OCI-M2 (cell line): ENCODE data around the gene TAF1D.
"Not testable (repeated sequence)": the region's sequence is repeated elsewhere in the genome, so short reads cannot be mapped to it uniquely, and the experiment has no call there.

Experiments
- DNase-seq: peaks from one replicate; lab custom pipeline; 2025; ENCODE audit not compliant: unreplicated experiment; lab: John Stamatoyannopoulos, UW

The TAF1D gene, protein sequence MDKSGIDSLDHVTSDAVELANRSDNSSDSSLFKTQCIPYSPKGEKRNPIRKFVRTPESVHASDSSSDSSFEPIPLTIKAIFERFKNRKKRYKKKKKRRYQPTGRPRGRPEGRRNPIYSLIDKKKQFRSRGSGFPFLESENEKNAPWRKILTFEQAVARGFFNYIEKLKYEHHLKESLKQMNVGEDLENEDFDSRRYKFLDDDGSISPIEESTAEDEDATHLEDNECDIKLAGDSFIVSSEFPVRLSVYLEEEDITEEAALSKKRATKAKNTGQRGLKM

DNA sequence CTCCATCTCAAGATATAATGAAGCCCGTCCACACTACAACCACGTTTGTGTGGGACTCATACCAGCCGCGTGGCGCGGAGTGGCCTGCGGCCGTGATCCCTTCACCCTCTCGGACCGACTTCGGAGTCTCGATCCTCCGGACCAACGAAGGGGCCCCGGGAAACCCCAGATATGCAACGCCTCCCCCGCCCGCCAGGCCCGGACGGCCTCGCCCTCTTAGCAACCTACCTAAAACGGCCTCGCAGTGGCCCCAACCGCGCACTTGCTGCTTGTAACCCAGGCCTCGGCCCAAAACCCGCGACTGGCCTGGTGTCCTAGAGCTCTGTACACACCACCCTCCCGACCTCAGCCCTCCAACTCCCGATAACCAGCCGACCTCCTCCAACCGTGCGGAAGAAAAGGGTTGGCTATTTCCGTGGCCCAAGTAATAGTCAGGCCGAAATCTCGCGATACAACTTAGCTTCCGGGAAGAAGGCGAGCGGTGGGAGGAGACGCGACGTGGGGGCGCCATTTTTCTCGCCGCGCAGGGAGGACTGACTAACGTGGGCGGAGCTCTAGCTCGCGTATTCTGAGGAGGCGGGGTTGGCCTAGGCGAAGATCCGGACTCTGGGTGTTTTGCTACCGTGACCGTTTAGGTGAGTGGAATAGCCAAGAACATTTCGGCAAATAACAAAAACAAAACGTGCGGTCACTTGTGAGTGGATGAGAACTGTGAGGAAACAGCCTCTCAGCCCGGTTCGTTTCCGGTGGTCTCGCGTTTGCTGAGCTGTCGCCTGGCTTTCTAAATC is at the start of gene TAF1D, which contains the start of gene C11orf54:
Gene TAF1D, minus strand, starts transcription at position 402 of the 788 bp plus-strand sequence. CDS start 2,191 bp downstream, outside the sequence.
Gene C11orf54, plus strand, starts transcription at position 579 of the 788 bp plus-strand sequence. CDS start 5,722 bp downstream, outside the sequence.
- DNase-seq, result peak; percentile 79

DNA sequence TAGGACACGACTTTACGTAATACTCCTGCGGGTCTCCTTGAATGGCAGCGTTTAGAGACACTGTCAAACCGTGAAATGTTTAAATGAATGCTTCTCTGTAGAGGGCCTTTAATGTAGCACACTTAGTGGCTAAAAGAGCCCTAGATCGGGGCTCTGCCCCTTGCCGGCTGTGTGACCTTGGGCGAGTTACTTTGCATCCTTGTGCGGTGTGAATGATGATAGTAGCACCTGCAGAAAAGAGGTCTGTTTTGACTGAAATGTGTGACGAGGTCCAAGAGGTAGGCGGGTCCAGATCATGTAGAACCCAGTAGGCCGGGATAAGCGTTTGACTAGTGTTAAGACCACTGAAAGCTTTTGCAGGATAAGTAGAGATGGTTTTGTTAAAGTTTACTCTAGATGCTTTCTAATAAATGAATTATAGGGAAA is 43.7 kb upstream of the TAF1D start:
- DNase-seq, result no peak

DNA sequence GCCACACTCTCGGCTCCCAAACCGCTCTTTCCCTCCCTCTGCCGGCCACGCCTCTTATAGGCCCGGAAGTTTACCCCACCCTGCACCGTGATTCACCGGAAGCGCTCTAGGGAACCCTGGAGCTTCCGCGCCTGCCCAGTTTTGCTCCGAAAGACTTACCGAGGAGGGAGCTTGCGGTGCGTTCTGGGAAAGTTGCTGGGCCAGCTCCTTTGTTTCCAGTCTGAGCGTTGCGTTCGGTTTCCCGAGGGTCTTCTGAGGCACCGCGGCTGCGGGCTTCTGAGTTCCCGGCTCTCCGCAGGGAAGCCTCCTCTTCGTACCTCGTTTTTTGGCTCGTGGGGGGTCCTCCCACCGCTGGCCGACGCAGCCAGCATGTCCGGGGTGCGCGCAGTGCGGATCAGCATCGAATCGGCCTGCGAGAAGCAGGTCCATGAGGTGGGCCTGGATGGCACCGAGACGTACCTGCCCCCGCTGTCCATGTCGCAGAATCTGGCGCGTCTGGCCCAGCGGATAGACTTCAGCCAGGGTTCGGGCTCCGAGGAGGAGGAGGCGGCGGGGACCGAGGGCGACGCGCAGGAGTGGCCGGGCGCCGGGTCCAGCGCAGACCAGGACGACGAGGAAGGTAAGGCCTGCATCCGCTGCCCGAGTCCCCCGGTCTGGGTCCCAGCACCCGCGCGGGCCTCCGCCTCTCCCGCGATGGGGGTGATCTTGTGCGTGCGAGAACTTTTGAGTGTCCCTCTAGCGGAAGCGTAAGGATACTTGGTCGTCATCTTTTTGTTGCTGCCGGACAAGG is 43.0 kb upstream of the TAF1D start, which contains the start of gene MED17:
Gene MED17, plus strand, starts transcription at position 138 of the 790 bp plus-strand sequence. Its CDS starts 232 bp downstream, at position 370.
- no peak for DNase-seq

DNA sequence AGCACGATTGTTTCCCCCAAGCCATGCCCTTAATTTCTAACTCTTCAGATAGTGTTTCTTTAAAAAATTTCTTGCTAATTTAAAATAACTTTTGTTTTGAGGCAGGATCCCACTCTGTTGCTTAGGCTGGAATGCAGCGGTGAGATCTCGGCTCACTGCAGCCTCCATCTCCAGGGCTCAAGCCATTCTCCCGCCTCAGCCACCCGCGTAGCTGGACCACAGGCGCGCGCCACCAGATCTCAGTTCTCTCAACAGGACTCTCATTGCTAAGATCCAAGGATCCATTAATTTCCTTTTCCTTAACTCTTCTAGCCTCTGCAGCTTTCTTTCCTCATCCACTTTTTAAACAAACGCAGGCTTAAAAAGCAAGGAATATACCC is 42.5 kb upstream of the TAF1D start:
- peak; percentile 66 for DNase-seq

DNA sequence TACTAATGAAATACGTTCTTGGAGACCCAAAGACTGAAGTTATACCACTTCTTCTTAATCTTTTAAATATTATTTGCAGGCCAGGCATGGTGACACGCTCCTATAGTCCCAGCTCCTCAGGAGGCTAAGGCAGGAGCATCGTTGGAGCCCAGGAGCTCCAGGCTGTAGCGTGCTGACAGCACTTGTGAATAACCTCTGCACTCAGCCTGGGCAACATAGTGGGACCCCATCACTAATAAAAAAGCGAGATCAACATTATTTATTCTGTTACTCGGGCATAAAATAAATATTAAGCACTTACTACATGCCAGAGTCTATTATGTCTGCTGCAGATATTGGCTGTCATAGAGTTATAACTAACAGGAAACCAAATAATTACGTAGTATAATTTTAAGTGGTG is 42.1 kb upstream of the TAF1D start:
- no peak for DNase-seq

DNA sequence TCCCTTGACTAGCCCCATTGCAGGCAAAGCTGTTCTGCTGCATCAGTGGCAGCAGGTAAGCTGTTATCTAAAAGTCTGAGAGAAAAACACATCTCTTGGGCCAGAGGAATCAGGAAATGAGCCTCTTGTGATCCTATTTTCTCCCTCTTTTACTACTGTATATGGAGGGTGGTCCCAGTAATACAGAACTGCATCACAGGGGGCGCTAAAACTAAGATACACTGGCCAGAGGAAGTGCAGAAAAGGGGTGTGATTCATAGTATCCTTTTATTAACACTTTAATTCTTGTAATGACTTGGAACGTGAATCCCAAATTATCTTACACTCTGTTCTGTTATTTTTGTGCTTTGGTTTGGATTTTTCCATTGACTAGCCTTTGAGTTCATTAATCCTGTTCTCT is 34.0 kb upstream of the TAF1D start:
- DNase-seq, result no peak

DNA sequence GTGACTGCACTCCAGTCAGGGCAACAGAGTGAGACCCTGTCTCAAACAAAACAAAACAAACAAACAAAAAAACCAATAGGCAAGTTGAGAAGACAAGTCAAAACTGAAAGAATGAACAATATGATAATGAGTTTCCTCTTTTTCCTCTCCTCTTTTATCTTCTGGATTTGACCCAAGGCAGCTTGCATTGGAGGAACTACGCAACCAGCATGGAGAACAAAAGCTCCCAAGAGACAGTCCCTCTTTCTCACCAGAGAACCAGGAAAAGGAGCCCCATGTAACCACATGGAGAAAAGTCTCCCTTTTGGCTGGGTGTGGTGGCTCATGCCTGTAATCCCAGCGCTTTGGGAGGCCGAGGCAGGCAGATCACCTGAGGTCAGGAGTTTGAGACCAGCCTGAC is 33.3 kb upstream of the TAF1D start:
- DNase-seq, result not testable (repeated sequence)

DNA sequence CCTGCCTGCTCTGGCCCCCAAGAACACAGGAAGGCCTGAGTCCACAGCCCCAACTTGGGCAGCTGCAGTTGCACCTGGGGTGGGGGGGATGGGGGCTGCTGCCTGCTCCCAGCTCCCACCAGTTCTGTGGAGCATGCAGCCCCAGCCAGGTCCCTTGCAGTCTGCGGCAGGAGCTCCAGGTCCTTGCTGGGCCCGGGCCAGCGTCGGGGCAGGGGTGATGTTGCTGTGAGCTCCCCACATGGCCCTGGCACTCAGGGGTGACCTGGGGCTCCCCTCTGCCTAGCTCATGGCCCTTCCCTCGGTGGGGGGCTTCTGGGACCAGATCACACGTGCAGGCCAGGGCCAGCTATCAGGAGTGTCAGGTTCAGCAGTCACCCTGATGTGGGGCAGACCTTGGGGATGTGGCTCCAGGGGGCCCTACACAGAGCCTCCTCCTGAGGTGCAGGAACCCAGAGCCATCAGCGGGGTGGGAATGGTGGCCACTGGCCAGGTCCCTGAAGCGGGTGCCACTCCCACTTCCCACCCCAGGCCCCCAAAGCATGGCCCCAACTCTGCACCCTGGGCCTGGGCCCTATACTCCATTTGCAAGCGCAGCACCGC is 32.4 kb upstream of the TAF1D start:
- DNase-seq, result no peak

DNA sequence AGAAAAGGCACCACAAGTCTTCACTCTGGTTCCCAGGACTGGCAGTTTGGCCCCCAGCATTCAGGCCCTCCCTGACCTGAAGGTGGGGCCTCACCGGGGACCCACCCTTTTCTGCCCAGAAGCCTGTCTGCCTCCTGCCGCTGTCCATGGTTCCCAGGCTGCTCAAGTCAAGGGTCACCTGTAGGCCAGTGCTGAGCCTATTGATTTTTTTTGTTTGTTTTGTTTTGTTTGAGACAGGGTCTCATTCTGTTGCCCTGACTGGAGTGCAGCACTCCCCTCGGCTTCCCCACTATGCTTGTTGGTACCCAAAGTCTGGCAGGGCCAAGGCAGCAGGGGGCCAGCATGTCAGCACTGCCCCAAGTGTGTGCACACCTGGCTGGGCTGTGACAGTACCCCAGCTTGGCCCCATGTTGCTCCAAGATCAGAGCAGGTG is 31.8 kb upstream of the TAF1D start:
- DNase-seq, result no peak

DNA sequence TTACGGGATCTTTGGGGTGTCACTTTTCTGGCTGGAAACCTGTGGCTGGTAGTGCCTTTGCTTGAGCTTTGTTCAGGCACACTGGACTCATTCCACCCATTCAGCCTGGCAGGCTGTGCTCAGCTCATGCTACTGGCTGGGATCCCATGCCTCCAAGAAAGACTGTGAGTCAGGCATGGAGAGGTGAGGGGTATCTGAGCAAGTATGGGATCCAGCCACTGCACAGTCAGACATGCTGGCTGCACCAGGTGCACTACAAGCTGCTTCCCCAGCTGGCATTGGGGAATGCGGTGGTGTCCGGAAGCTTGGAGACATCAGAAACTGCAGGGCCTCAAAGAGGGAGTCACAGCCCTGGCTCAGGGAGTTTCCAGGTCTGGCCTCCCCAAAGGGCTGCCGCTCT is 30.8 kb upstream of the TAF1D start:
- DNase-seq, result no peak

DNA sequence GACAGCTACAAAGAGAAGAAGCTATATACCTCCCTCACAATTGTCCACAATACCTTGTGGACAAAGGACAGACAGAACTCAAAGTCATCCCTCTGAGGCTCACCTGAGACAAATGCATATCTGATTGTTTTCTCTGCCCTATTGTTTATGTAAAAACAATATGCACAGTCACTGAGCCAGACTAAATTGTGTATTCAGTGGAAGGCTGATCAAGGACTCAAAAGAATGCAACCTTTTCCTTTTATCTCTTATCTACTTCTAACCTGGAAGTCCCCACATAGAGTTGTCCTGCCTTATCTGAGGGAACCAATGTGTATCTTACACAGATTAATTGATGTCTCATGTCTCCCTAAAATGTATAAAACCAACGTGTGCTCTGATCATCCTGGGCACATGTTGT is 28.9 kb upstream of the TAF1D start:
- no peak for DNase-seq

DNA sequence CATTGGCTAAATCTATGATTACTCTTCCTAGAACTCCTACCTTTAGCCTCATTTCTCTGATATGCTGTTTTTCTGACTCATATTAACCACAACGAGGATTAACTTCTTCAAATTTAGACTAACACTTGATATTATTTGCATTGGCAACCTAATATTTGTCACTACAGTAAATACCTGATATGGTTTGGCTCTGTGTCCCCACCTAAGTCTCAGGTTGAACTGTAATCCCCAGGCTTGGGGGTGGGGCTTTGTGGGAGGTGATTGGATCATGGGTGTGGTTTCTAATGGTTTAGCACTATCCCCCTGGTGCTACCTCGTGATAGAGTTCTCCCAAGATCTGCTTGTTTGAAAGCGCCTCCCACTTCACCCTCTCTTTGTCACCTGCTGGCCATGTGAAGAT is 25.7 kb upstream of the TAF1D start:
- no peak for DNase-seq

DNA sequence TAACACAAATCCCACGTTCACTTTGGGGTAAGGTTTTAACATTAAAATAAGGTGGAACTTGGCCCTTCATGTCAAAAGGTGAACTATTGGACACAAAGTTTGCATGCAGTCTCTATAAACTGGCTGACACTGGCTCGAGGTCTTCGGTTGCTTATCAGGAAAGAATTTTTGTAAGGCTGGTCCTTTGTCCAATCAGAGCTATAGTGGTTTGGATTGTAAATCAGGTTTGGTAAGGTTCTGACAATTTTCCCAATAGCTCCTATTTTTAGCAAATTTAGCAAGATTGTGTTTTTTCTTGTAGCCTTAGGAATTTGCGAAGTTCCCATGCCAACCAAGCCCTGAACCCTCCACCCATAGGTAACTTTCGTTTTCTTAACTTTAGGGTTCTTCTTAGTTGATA is 25.2 kb upstream of the TAF1D start:
- no peak for DNase-seq

DNA sequence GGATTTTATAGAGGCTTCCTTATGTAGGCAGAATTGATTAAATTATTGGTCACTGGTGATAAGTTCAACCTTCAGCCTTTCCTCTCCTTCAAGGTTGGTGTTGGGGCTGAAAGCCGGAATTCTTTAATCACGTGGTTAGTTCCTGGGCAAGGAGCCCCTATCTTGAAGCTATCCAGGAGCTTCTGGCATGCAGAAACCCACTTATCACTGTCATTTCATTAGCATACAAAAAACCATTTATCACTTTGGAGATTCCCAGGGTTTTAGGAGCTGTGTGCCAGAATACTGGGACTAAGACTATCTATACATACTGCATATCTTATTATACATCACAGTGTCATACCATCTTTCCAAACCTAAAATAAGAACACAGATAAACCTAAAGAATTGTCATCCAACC is 24.3 kb upstream of the TAF1D start:
- DNase-seq, result no peak

DNA sequence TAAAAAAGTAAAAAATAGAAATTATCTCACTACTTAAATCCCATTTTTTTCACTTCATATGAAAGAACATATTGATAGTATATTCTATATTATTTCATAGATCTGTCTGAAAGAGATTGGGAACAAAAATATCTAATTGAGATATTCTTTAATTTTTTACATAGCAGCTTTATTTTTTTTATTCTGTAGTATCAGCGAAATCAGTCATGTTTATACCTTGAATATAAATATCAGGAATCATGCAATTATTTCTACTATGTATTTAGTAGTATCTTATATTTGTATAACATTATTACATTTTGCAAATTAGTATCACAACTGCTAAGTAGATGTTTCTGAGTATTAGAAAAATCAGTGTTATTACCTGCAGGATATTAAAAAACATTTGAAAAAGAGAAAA is 20.6 kb upstream of the TAF1D start:
- no peak for DNase-seq

DNA sequence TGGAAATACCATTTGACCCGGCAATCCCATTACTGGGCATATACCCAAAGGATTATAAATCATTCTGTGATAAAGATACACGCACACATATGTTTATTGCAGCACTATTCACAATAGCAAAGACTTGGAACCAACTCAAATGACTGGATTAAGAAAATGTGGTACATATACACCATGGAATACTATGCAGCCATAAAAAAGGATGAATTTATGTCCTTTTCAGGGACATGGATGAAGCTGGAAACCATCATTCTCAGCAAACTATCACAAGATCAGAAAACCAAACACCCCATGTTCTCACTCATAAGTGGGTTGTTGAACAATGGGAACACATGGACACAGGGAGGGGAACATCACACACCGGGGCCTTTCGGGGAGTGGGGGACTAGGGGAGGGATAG is 17.8 kb upstream of the TAF1D start:
- DNase-seq, result not testable (repeated sequence)

DNA sequence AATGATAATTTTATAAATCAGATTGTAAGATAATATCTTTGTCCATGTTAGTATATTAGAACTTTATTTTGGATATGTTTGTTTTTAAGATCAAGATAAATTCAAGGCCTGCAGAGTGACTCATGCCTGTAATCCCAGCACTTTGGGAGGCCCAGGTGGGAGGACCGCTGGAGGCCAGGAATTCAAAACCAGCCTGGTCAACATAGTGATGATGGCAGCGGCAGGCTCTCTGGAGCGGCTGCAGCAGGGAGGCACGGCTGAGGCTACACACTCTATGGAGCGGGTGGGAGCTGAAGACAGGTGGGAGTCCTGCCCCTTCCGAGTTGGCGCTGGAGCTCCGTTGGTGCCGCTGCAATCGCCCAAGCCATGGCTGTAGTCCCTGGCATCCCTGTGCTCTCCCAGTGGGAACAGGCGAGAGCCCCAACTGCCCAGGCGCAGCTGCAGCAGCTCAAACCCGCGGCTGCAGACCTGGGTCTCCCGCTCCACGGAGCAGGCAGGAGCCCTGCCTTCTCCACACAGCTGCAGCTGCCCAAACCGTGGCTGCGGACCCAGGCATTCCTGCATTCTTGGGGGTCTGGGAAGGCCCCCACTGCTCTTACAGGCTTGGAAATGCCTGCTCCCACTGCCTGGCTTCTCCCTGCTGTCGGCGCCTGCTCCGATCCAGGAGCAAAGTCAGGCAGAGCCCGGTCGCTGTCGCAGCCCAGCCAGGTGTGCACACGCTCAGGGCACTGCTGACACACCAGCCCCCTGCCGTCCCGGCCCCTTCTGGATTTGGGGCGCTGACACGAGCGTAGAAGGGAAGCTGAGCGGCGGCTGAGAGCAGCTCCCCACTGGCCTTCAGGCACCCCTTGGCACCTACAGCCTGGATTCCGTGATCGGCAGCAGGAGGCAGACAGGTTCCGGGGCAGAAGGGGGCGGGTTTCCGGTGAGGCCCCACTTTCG is 16.9 kb upstream of the TAF1D start:
- DNase-seq, result no peak

DNA sequence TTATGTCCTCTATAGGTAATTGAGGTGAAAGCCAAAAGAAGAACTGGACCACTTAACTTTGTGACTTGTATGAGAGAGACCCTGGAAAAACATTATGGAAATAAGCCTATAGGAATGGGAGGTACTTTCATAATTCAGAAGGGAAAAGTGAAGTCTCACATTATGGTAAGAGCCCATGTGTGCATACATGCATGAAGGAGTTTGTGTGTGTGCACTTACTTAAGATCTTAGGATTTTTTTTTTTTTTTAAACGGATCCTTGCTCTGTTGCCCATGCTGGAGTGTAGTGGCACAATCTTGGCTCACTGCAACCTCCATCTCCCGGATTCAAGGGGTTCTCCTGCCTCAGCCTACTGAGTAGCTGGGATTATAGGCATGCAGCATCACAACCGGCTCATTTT is 16.0 kb upstream of the TAF1D start:
- no peak for DNase-seq

DNA sequence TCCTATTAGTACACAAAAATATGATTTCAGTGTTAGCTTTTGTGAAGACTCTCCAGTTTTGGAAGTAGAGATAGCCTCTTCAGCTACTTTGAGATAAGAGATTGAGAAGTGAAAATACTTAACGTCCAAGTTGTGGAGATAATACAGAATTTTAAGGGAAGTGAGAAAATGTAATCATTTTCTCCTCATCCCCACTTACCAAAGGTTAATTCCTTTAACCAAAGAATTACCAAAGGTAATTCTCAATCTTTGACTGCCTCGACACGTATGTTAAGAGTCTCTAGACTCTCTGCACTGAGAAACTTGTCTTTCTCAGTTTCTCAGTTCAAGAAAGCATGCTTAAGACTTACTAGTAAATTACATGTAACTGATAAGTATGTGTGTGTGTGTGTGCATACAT is 15.5 kb upstream of the TAF1D start:
- no peak for DNase-seq

DNA sequence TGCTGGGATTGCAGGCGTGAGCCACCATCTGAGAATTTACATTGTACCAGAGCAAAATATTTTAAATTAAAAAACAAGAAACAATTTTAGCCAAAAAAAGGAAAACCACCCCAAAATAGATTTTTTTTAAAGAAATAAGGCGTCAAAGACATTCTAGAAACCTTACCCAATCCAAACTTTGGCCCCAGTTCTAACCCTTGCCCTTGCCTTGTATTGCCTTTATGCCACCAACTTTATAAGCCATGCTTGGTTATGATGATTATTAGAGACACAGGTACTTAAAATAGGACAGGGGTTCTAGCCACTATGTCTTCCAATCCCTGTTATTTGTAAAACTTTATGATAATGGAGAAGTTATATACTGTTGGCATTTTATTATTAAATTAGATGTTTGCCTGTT is 11.9 kb upstream of the TAF1D start:
- DNase-seq, result no peak
